Vagina (tissue), 2 donors: ENCODE measurements around the gene TRIO.

Experiments used
- CTCF ChIP-seq, 3 experiments: fragments of 450-650 bp in 2 of 3; fragments of 200-600 bp in 1 of 3; sonication (generic) in 1 of 3; IDR thresholded peaks; one replicate each; pipeline ENCODE4 v1.5.1; 2017 to 2019; ENCODE audit warnings: antibody characterized with exemption in 3 of 3, mild to moderate bottlenecking in 2 of 3, moderate library complexity in 2 of 3
- POLR2A ChIP-seq, 2 donors: fragments of 450-650 bp; IDR thresholded peaks; one replicate each; pipeline ENCODE4 v1.6.1; 2017; ENCODE audit warnings: antibody characterized with exemption in 2 of 2, mild to moderate bottlenecking in 2 of 2, moderate library complexity in 2 of 2

- TF ChIP-seq CTCF (IDR thresholded peaks at IDR 0.05) (no peak), POLR2A (IDR thresholded peaks at IDR 0.05) (no peak)
Measured at GRCh38 chr5:14105718-14106410, 37.3 kb upstream of the TRIO start.
